Liver (tissue), 9 donors: ENCODE results near the gene OR10A6. TPM values are rescaled to one million over a fixed set of nuclear protein-coding genes. Genes with fewer than 3 reads are reported as not detected.

Experiments
- DNase-seq: peaks from one replicate; pipeline ENCODE4 v3.0.0-alpha.2; 2017; ENCODE audit warnings: low spot score
- H3K27ac ChIP-seq, 2 donors: one replicate each; pipeline ENCODE4 v1.7.0; 2013; ENCODE audit warnings: inconsistent platforms in 2 of 2, low read length in 2 of 2, control low read depth in 1 of 2, low read depth in 1 of 2, mild to moderate bottlenecking in 1 of 2
- H3K27me3 ChIP-seq, 4 donors: one replicate each; pipeline versions ENCODE4 v1.6.1 to v1.7.0; 2013; ENCODE audit warnings: low read length in 3 of 4, inconsistent platforms in 1 of 4, mild to moderate bottlenecking in 1 of 4, moderate library complexity in 1 of 4; ENCODE audit not compliant: control insufficient read depth in 4 of 4, insufficient read depth in 4 of 4
- H3K36me3 ChIP-seq, 4 donors: one replicate each; pipeline versions ENCODE4 v1.6.1 to v1.7.0; 2013; ENCODE audit warnings: low read length in 3 of 4, mild to moderate bottlenecking in 3 of 4, low read depth in 1 of 4, moderate library complexity in 1 of 4; ENCODE audit not compliant: control insufficient read depth in 4 of 4, insufficient read depth in 3 of 4
- H3K4me1 ChIP-seq, 4 donors: one replicate each; pipeline versions ENCODE4 v1.6.1 to v1.7.0; 2013; ENCODE audit warnings: low read length in 3 of 4, mild to moderate bottlenecking in 3 of 4, moderate library complexity in 1 of 4; ENCODE audit not compliant: control insufficient read depth in 4 of 4, insufficient read depth in 4 of 4
- H3K4me3 ChIP-seq, 3 donors: one replicate each; pipeline versions ENCODE4 v1.6.1 to v1.7.0; 2013; ENCODE audit warnings: low read length in 3 of 3, control low read depth in 1 of 3, low read depth in 1 of 3, mild to moderate bottlenecking in 1 of 3
- H3K9ac ChIP-seq, 2 donors: one replicate each; pipeline ENCODE4 v1.7.0; 2013; ENCODE audit warnings: low read length in 2 of 2, mild to moderate bottlenecking in 2 of 2, moderate library complexity in 2 of 2, control low read depth in 1 of 2, low read depth in 1 of 2
- H3K9me3 ChIP-seq, 4 donors: one replicate each; pipeline versions ENCODE4 v1.6.1 to v1.7.0; 2013; ENCODE audit warnings: low read length in 3 of 4; ENCODE audit not compliant: control insufficient read depth in 4 of 4
- ATF3 ChIP-seq: IDR thresholded peaks from 2 replicates; pipeline ENCODE4 v1.6.1; 2016; ENCODE audit warnings: antibody characterized with exemption
- CTCF ChIP-seq: fragments of 150-350 bp; IDR thresholded peaks from 2 replicates; pipeline ENCODE4 v1.5.1; 2017; ENCODE audit warnings: improper control_type of control experiment, low read depth, low read length; ENCODE audit not compliant: missing input control
- EGR1 ChIP-seq, 2 donors: IDR thresholded peaks; 2 replicates each; pipeline ENCODE4 v1.6.1; 2016 to 2018; ENCODE audit warnings: antibody characterized with exemption in 2 of 2, low read depth in 2 of 2
- FOXA1 ChIP-seq: IDR thresholded peaks from 2 replicates; pipeline ENCODE4 v1.6.1; 2016; ENCODE audit warnings: antibody characterized with exemption
- FOXA2 ChIP-seq: IDR thresholded peaks from 2 replicates; pipeline ENCODE4 v1.6.1; 2016; ENCODE audit warnings: antibody characterized with exemption
- GABPA ChIP-seq, 2 donors: IDR thresholded peaks in 1 of 2; conservative IDR thresholded peaks in 1 of 2; 2 replicates each; pipeline ENCODE4 v1.6.1; 2016; ENCODE audit warnings: antibody characterized with exemption in 2 of 2, mild to moderate bottlenecking in 1 of 2, moderate library complexity in 1 of 2
- HNF4G ChIP-seq: IDR thresholded peaks from 2 replicates; pipeline ENCODE4 v1.6.1; 2016; ENCODE audit warnings: antibody characterized with exemption
- JUND ChIP-seq, 2 donors: IDR thresholded peaks; 2 replicates each; pipeline ENCODE4 v1.6.1; 2016; ENCODE audit warnings: antibody characterized with exemption in 2 of 2
- MAX ChIP-seq: IDR thresholded peaks from 2 replicates; pipeline ENCODE4 v1.6.1; 2016; ENCODE audit warnings: antibody characterized with exemption
- NR2F2 ChIP-seq: IDR thresholded peaks from 2 replicates; pipeline ENCODE4 v1.6.1; 2016; ENCODE audit warnings: antibody characterized with exemption
- RAD21 ChIP-seq, 2 donors: IDR thresholded peaks; 2 replicates each; pipeline ENCODE4 v1.6.1; 2016; ENCODE audit warnings: antibody characterized with exemption in 2 of 2, mild to moderate bottlenecking in 2 of 2
- REST ChIP-seq: IDR thresholded peaks from 2 replicates; pipeline ENCODE4 v1.6.1; 2016; ENCODE audit warnings: antibody characterized with exemption, mild to moderate bottlenecking
- RXRA ChIP-seq, 2 donors: IDR thresholded peaks; 2 replicates each; pipeline ENCODE4 v1.6.1; 2017 to 2018; ENCODE audit warnings: antibody characterized with exemption in 2 of 2, mild to moderate bottlenecking in 1 of 2
- TAF1 ChIP-seq: conservative IDR thresholded peaks from 2 replicates; pipeline ENCODE4 v1.6.1; 2016; ENCODE audit warnings: antibody characterized with exemption, mild to moderate bottlenecking
- YY1 ChIP-seq: IDR thresholded peaks from 2 replicates; pipeline ENCODE4 v1.6.1; 2016; ENCODE audit warnings: antibody characterized with exemption, mild to moderate bottlenecking
- WGBS: extraction: QIAGEN DNeasy Blood & Tissue Kit; methylation state at CpG from one replicate; pipeline ENCODE4 v1.1.7; 2013; 5-methylcytosine and 5-hydroxymethylcytosine counted together
- polyA plus RNA-seq, 2 donors: library from polyadenylated mRNA; stranded (reverse) in 1 of 2; unstranded in 1 of 2; fragments of 200-250 nt in 1 of 2; fragments of >200 nt in 1 of 2; fragmentation: Nextera tagmentation in 1 of 2; extraction: Ambion mirVana in 1 of 2; gene quantifications; one replicate each; pipeline versions ENCODE4 v1.2.1 to v1.2.3, GENCODE V29; 2013 to 2015
- total RNA-seq, 2 donors: library from RNA; depleted of rRNA; stranded (reverse); fragments of >200 nt; gene quantifications; one replicate each; pipeline ENCODE4 v1.2.3, GENCODE V29; 2014
- TF ChIP-seq, protein P1 (sequence below): IDR thresholded peaks from 2 replicates; pipeline ENCODE4 v1.6.1; 2016; ENCODE audit warnings: antibody characterized with exemption
- donor health status: healthy.
- donor health status: healthy.
- donor health status: healthy.
- donor health status: healthy.
- donor health status: healthy.

The OR10A6 gene
- total and polyA plus RNA-seq, 4 donors: not detected

GRCh38 chr11:7964261-7964660 is 33.2 kb upstream of the OR10A6 start:
- no peaks in the 10 kb centered on the region for H3K36me3 ChIP-seq
- H3K9me3 ChIP-seq: no peaks in the 10 kb centered on the region
- WGBS: 73% methylated on average over 3 of the region's 3 CpGs
- no peak for DNase-seq
- no peak overlapping the region for H3K27ac ChIP-seq
- no peak for TF ChIP-seq JUND (IDR thresholded peaks at IDR 0.05)
- no peak for TF ChIP-seq HNF4G
- TF ChIP-seq FOXA2: no peak
- TF ChIP-seq MAX: no peak
- no peak overlapping the region for H3K9ac ChIP-seq
- H3K27me3 ChIP-seq: no peaks in the 10 kb centered on the region
- H3K4me1 ChIP-seq: no peaks in the 10 kb centered on the region
- no peak overlapping the region for H3K4me3 ChIP-seq

DNA sequence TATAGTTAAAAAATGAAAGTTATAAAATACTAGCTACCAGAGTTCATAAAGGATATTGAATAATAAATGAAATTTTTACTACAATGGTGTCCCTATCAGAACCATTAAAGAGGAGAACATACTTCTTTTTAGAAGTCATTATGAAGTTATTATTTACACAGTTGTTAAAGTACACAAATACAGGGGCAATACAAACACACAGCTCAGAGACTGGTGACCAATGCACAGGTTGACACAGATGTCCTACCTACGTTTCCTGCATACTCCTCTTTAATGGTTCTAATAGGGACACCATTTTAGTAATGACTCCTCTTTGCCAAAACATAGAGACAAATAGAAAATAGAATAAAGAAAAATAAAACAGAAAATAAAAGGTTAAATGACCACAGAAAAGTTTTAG is 24.1 kb upstream of the OR10A6 start:
- Histone ChIP-seq H3K4me3 (no peak overlapping the region), H3K9me3 (no peaks in the 10 kb centered on the region), H3K4me1 (no peaks in the 10 kb centered on the region), H3K36me3 (no peaks in the 10 kb centered on the region), H3K27me3 (peaks cover 0 to 3% (median 0%) of the 10 kb centered on the region in 4 donors), H3K27ac (no peak overlapping the region), H3K9ac (no peak overlapping the region)
- DNase-seq: no peak
- TF ChIP-seq GABPA (IDR thresholded peaks at IDR 0.05 in 1 of 2, conservative IDR thresholded peaks at IDR 0.05 in 1 of 2) (no peak), TAF1 (no peak)
- WGBS: 77% methylated on average over 1 of the region's 1 CpG

DNA sequence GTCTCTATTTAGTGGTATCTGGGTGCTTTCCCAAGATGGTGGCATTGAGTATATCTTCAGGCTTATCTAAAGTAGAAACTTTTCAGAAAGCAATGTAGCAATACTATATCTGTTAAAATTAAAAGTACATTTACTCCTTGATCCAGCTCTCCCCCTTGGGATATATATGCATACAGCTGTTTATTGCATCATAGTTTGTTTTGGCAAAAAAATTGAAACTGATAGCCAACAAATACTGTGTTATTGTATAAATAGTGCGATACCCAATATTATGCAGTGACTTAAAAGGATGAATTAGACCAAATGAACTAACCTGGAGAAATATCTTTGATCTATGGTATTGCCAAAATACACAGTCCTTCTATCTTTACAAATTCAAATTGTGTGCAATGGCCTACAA is 18.9 kb upstream of the OR10A6 start:
- TF ChIP-seq EGR1 (IDR thresholded peaks at IDR 0.05; ENCODE audit: low read depth in 2 of 2) (no peak), RAD21 (IDR thresholded peaks at IDR 0.05) (no peak), REST (no peak), YY1 (no peak), FOXA2 (no peak), CTCF (no peak), GABPA (IDR thresholded peaks at IDR 0.05 in 1 of 2, conservative IDR thresholded peaks at IDR 0.05 in 1 of 2) (no peak), HNF4G (no peak), FOXA1 (no peak), ATF3 (no peak), MAX (no peak), RXRA (IDR thresholded peaks at IDR 0.05) (no peak), NR2F2 (no peak)
- TF ChIP-seq, protein P1, sequence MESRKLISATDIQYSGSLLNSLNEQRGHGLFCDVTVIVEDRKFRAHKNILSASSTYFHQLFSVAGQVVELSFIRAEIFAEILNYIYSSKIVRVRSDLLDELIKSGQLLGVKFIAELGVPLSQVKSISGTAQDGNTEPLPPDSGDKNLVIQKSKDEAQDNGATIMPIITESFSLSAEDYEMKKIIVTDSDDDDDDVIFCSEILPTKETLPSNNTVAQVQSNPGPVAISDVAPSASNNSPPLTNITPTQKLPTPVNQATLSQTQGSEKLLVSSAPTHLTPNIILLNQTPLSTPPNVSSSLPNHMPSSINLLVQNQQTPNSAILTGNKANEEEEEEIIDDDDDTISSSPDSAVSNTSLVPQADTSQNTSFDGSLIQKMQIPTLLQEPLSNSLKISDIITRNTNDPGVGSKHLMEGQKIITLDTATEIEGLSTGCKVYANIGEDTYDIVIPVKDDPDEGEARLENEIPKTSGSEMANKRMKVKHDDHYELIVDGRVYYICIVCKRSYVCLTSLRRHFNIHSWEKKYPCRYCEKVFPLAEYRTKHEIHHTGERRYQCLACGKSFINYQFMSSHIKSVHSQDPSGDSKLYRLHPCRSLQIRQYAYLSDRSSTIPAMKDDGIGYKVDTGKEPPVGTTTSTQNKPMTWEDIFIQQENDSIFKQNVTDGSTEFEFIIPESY: no peak
- no peak overlapping the region for H3K27ac ChIP-seq
- no peaks in the 10 kb centered on the region for H3K4me1 ChIP-seq
- DNase-seq: no peak
- WGBS: 78% methylated on average over 1 of the region's 1 CpG
- no peak overlapping the region for H3K9ac ChIP-seq
- H3K9me3 ChIP-seq: peaks cover 0 to 4% (median 1%) of the 10 kb centered on the region in 4 donors
- peaks cover 0 to 3% (median 0%) of the 10 kb centered on the region in 4 donors for H3K27me3 ChIP-seq
- no peak overlapping the region for H3K4me3 ChIP-seq
- no peaks in the 10 kb centered on the region for H3K36me3 ChIP-seq
